Measurements from ENCODE around the gene SAMD4B. TPM values are rescaled to one million over a fixed set of nuclear protein-coding genes. Genes with fewer than 3 reads are reported as not detected.
A peak's percentile ranks its signal among the peaks of the same experiment; 100 is the strongest.
"Not testable (repeated sequence)": the region's sequence is repeated elsewhere in the genome, so short reads cannot be mapped to it uniquely, and the experiment has no call there.

SAMD4B gene
- total RNA-seq, 8 experiments from 2014 or later, result 24.1 to 124 (median 64.9) TPM

DNA sequence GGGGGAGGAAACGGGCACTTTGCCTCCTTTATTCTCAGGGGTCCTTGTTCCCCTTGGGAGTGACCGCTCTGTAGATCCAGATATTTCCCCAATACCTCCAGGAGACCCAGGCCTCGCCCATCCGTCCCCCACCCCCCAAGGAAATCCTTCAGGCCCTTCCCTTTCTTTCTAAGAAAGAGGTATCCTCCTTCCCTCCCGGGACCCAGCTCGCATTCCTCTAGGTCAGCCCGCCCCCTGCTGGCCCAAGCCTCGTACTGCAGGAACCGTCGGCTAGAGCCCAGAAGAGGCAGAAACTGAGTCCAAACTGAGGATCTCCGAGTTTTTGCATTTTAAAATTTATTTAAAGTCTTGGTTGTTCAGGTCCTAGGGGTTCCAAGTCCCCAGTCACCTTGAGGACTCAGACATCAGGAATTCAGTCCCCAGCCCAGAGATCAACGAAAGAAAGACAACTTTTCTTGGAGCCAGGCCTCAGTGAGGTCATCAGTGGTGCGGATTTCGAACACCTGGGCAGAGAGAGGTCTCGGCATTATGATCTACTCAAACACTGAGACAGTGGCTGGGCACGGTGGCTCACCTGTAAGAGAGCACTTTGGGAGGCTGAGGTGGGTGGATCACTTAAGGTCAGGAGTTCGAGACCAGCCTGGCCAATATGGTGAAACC, 14.0 kb upstream of the SAMD4B start:
- peak; percentile 70 to 85 (median 80) for ATAC-seq (replicated peaks in 6 of 8)
- Histone ChIP-seq H3K4me1 (replicated peaks in 1 of 2) (peaks cover 11 to 13% of the 10 kb centered on the region in 2 donors), H3K4me3 (no peak overlapping the region), H3K27ac (no peak overlapping the region)
- in situ Hi-C loops (cut with MboI; ENCODE audit: low pct_unique_long_range_greater_than_20kb in 2 of 9, low sequenced_read_pairs in 9 of 9, unreplicated experiment in 9 of 9), result loop anchor here in 7 of 9 experiments (10.0 to 25.0 kb wide), 5 partner anchors 113 to 366 kb away; partner anchors contain the start of gene PAK4 (in 2 of the 7)
- WGBS, 10 experiments, result 0 to 50% (median 27%) methylated on average over 2 to 10 of the region's 17 CpGs

DNA sequence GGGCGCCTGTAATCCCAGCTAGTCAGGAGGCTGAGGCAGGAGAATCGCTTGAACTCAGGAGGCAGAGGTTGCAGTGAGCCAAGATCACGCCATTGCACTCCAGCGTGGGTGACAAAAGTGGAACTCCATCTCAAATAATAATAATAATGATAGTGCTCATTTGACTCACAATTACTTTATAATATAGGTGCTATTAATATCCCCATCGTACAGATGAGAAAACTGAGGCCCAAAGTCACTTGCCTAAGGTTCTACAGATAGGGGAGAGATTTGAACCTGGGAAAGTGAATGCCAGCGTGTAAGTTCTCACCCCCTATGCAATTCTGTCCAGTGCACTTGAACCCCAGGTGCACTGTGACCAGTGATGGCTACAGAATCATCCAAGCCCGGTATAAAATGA, 12.3 kb upstream of the SAMD4B start:
- in situ Hi-C loops (cut with MboI; ENCODE audit: low pct_unique_long_range_greater_than_20kb in 2 of 9, low sequenced_read_pairs in 9 of 9, unreplicated experiment in 9 of 9), result loop anchor here in 8 of 9 experiments (10.0 to 25.0 kb wide), 5 partner anchors 115 to 368 kb away; partner anchors contain the start of gene PAK4 (in 2 of the 8)
- 45 to 100% (median 84%) methylated on average over 1 to 6 of the region's 7 CpGs; no CpG with 5 or more reads in 4 of the 10 experiments for WGBS, 10 experiments
- H3K4me1 ChIP-seq (replicated peaks in 1 of 2), result peaks cover 11 to 13% of the 10 kb centered on the region in 2 donors
- no peak for ATAC-seq (replicated peaks in 6 of 8)
- H3K27ac ChIP-seq, result no peak overlapping the region
- no peak overlapping the region for H3K4me3 ChIP-seq

DNA sequence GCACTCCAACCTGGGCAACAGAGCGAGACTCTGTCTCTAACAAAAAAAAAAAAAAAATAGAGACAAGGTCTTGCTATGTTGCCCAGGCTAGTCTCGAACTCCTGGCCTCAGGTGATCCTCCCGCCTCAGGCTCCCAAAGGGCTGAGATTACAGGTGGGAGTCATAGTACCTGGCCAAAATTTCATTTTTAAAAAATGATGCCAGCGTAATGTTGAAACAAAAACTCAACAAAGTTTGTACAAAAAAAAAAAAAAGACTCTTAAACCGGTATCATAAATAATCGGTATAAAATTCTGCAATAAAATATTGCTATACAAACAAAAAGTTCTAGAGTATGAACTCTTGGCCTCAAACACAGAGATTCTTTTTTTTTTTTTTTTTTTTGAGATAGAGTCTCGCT, 9.9 kb upstream of the SAMD4B start:
- no peak overlapping the region for H3K4me3 ChIP-seq
- H3K4me1 ChIP-seq (replicated peaks in 1 of 2), result peaks cover 7% of the 10 kb centered on the region in 2 donors
- WGBS, 10 experiments, result 53 to 96% (median 86%) methylated on average over 2 to 7 of the region's 7 CpGs
- no peak overlapping the region for H3K27ac ChIP-seq
- ATAC-seq (replicated peaks in 6 of 8), result no peak
- in situ Hi-C loops (cut with MboI; ENCODE audit: low pct_unique_long_range_greater_than_20kb in 2 of 9, low sequenced_read_pairs in 9 of 9, unreplicated experiment in 9 of 9), result loop anchor here in 5 of 9 experiments (10.0 to 25.0 kb wide), 3 partner anchors 217 to 370 kb away; no protein-coding TSS in a partner anchor

DNA sequence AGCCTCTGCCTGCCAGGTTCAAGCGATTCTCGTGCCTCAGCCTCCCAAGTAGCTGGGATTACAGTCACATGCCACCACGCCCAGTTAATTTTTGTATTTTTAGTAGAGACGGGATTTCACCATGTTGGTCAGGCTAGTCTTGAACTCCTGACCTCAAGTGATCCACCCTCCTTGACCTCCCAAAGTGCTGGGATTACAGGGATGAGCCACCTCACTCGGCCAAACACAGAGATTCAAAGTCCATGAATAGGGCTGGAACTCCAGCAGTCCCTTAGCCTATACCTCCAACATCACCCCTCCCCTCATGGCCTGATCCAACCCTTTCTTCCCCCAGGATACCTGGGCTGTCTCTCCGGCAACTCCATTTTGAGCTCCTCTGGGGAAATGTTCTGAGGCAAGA, 9.5 kb upstream of the SAMD4B start:
- not testable (repeated sequence) for H3K4me1 ChIP-seq (replicated peaks in 1 of 2); H3K4me3 ChIP-seq; H3K27ac ChIP-seq; ATAC-seq (replicated peaks in 6 of 8)
- 21 to 94% (median 66%) methylated on average over 2 to 6 of the region's 6 CpGs; no CpG with 5 or more reads in 1 of the 10 experiments for WGBS, 10 experiments
- in situ Hi-C loops (cut with MboI; ENCODE audit: low pct_unique_long_range_greater_than_20kb in 2 of 9, low sequenced_read_pairs in 9 of 9, unreplicated experiment in 9 of 9), result loop anchor here in 5 of 9 experiments (10.0 to 25.0 kb wide), 3 partner anchors 218 to 370 kb away; no protein-coding TSS in a partner anchor

DNA sequence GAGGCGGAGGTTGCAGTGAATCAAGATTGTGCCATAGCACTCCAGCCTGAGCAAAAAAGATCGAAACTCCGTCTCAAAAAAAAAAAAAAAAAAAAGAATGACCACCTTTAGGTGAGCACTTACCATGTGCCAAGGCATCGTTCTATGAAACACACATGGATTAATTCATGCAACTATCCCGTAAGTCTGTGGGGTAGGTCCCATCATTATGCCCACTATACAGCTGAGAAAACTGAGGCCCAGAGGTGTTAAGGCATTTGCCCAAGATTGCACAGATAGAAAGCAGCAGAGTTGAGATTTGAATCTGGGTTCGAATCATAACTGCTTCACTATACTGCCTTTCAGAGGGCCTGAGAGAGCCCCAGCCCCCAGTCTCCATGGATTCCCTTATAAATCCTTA, 8.7 kb upstream of the SAMD4B start:
- Histone ChIP-seq H3K4me3 (no peak overlapping the region), H3K27ac (no peak overlapping the region), H3K4me1 (replicated peaks in 1 of 2) (no peaks in the 10 kb centered on the region)
- in situ Hi-C loops (cut with MboI; ENCODE audit: low pct_unique_long_range_greater_than_20kb in 2 of 9, low sequenced_read_pairs in 9 of 9, unreplicated experiment in 9 of 9), result loop anchor here in 5 of 9 experiments (10.0 to 25.0 kb wide), 3 partner anchors 219 to 371 kb away; no protein-coding TSS in a partner anchor
- no peak for ATAC-seq (replicated peaks in 6 of 8)
- 38 to 100% (median 82%) methylated on average over 1 to 5 of the region's 6 CpGs; no CpG with 5 or more reads in 4 of the 10 experiments for WGBS, 10 experiments

DNA sequence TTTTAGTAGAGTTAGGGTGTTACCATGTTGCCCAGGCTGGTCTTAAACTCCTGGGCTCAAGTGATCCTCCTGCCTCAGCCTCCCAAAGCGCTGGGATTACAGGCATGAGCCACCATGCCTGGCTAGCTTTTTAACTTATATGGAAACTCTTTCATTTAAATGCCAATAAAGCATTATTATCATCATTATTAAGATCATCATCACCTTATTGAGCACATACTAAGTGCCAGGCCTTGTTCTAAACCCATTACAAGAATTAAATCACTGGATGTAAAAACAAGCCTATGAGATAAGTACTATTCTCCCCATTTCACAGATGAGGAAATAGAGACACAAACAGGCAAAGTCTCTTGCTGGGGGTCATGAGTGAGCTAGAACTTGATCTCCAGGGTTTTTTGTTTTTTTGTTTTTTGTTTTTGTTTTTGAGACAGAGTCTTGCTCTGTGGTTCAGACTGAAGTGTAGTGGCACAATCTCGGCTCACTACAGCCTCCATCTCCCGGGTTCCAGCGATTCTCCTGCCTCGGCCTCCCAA, 7.7 kb upstream of the SAMD4B start:
- no peak overlapping the region for H3K4me3 ChIP-seq
- in situ Hi-C loops (cut with MboI; ENCODE audit: low pct_unique_long_range_greater_than_20kb in 2 of 9, low sequenced_read_pairs in 9 of 9, unreplicated experiment in 9 of 9), result loop anchor here in 5 of 9 experiments (10.0 to 25.0 kb wide), 3 partner anchors 220 to 372 kb away; no protein-coding TSS in a partner anchor
- H3K27ac ChIP-seq, result no peak overlapping the region
- ATAC-seq (replicated peaks in 6 of 8), result no peak
- H3K4me1 ChIP-seq (replicated peaks in 1 of 2), result no peaks in the 10 kb centered on the region
- 78 to 100% (median 90%) methylated on average over 1 to 5 of the region's 5 CpGs; no CpG with 5 or more reads in 2 of the 10 experiments for WGBS, 10 experiments

DNA sequence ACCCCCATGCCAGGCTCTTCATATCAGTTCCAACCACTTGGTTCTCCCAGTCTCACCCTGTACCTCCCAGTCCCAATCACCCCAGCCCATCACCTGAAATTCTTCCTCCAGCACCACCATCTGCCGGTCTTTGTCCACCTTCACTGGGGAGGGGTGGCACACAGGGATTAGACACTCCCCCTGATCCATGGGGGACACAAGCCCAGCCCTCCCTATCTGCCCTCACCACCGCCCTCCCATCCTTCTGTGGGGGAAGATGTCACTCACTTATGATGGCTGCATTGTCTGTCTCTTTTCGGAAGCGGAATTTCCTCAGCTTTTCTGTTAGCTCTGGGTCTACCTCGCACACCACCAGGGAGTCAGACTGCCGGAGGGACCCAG, 7.1 kb upstream of the SAMD4B start:
- 0 to 100% (median 60%) methylated on average over 1 to 2 of the region's 6 CpGs; no CpG with 5 or more reads in 4 of the 10 experiments for WGBS, 10 experiments

DNA sequence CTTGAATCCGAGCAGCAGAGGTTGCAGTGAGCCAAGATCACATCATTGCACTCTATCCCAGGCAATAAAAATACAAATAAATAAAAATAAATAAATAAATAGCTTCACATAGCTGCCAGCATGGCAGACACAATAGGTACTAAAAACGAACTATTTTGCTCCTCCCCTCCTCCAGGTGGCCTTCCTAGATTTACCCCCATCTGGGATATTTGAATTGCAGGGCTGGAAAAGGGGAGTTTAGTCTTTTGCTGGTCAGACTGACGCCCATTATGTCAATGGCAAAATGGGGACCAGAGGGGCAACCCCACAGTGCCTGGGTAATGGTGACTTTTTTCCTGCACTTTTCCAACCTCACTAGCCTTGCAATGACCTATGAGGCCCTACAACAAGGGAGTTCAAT, 5.7 kb upstream of the SAMD4B start:
- in situ Hi-C loops (cut with MboI; ENCODE audit: low pct_unique_long_range_greater_than_20kb in 2 of 9, low sequenced_read_pairs in 9 of 9, unreplicated experiment in 9 of 9), result loop anchor here in 5 of 9 experiments (10.0 to 25.0 kb wide), 3 partner anchors 222 to 374 kb away; no protein-coding TSS in a partner anchor
- 0 to 36% (median 30%) methylated on average over 1 to 3 of the region's 3 CpGs; no CpG with 5 or more reads in 5 of the 10 experiments for WGBS, 10 experiments

More for the DNA sequence above, 7.1 kb upstream of the SAMD4B start:
- in situ Hi-C loops (cut with MboI; ENCODE audit: low pct_unique_long_range_greater_than_20kb in 2 of 9, low sequenced_read_pairs in 9 of 9, unreplicated experiment in 9 of 9), result loop anchor here in 5 of 9 experiments (10.0 to 25.0 kb wide), 3 partner anchors 220 to 373 kb away; no protein-coding TSS in a partner anchor
- no peak overlapping the region for H3K27ac ChIP-seq
- H3K4me3 ChIP-seq, result no peak overlapping the region
- H3K4me1 ChIP-seq (replicated peaks in 1 of 2), result no peaks in the 10 kb centered on the region
- ATAC-seq (replicated peaks in 6 of 8), result no peak

DNA sequence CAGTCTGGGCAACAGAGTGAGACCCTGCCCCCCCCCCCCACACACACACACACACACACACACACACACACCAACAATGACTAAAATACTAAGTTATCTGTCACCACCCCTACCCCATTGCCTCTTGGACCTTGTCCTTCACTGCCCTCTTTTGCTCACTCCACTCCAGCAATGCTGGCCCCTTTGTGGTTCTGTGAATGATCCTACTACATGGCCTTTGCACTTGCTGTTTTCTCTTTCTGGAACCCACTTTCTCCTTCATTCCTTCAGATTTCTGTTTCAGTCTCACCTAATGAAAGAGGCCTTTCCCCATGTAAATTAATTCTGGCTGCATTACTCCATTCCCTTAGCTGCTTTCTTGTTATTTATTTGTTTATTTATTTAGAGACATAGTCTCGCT, 2.5 kb upstream of the SAMD4B start:
- Histone ChIP-seq H3K27ac (no peak overlapping the region), H3K4me1 (replicated peaks in 1 of 2) (peaks cover 11% of the 10 kb centered on the region in 2 donors), H3K4me3 (no peak overlapping the region)
- in situ Hi-C loops (cut with MboI; ENCODE audit: low pct_unique_long_range_greater_than_20kb in 2 of 9, low sequenced_read_pairs in 9 of 9, unreplicated experiment in 9 of 9), result loop anchor here in 5 of 9 experiments (10.0 to 25.0 kb wide), 3 partner anchors 225 to 377 kb away; no protein-coding TSS in a partner anchor
- 86 to 100% (median 100%) methylated on average over 1 of the region's 1 CpG; no CpG with 5 or more reads in 2 of the 10 experiments for WGBS, 10 experiments
- no peak for ATAC-seq (replicated peaks in 6 of 8)

More for the DNA sequence above, 5.7 kb upstream of the SAMD4B start:
- Histone ChIP-seq H3K4me3 (no peak overlapping the region), H3K4me1 (replicated peaks in 1 of 2) (peaks cover 4 to 5% of the 10 kb centered on the region in 2 donors), H3K27ac (no peak overlapping the region)
- no peak for ATAC-seq (replicated peaks in 6 of 8)

DNA sequence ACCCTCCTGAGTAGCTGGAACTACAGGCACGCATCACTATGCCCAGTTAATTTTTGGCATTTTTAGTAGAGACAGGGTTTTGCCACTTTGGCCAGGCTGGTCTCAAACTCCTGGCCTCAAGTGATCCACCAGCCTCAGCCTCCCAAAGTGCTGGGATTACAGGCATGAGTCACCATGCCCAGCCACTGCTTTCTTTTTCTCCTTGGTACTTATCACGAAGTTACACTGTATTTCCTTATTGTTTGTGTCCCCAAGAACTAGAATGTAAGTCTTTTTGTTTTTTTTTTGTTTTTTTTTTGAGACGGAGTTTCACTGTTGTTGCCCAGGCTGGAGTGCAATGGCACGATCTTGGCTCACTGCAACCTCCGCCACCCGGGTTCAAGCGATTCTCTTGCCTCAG, 2.1 kb upstream of the SAMD4B start:
- peak overlapping the region in 1 of 5 donors; percentile 99 for H3K4me3 ChIP-seq
- WGBS, 10 experiments, result 60 to 95% (median 80%) methylated on average over 1 to 7 of the region's 7 CpGs; no CpG with 5 or more reads in 2 of the 10 experiments
- not testable (repeated sequence) for H3K27ac ChIP-seq; ATAC-seq (replicated peaks in 6 of 8)
- H3K4me1 ChIP-seq (replicated peaks in 1 of 2), result peaks cover 11% of the 10 kb centered on the region in 2 donors
- in situ Hi-C loops (cut with MboI; ENCODE audit: low pct_unique_long_range_greater_than_20kb in 2 of 9, low sequenced_read_pairs in 9 of 9, unreplicated experiment in 9 of 9), result loop anchor here in 4 of 9 experiments (25.0 kb wide), 2 partner anchors 228 to 378 kb away; no protein-coding TSS in a partner anchor

DNA sequence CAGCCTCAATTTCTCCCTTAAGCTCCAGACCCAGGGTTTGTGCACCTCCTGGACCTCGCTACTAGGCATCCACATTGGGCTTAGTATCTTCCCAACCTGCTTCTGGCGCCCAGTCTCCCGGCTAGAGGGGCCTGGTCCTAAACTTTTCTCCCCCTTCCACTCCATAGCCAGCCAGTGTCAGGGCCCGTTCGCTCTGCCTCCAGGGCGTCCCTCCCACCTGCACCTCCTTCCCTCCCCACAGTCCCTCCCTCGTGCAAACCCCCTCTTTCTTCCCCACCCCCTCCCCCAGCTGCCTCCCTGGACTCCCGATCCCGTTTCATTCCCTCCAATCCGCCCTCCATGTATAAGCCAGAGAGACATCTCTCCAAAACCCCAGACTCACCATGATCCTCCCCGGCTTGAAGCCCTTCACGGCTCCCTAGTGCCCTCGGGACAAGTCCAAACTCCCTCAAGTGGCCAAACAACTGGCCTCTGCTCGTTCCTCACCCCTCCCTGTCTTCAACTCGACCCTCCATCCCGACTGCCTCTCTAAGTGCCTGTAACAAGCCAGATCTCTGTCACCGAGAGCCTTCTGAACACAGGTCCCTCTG, 997 bp upstream of the SAMD4B start:
- in situ Hi-C loops (cut with MboI; ENCODE audit: low pct_unique_long_range_greater_than_20kb in 2 of 9, low sequenced_read_pairs in 9 of 9, unreplicated experiment in 9 of 9), result loop anchor here in 4 of 9 experiments (25.0 kb wide), 2 partner anchors 229 to 379 kb away; no protein-coding TSS in a partner anchor
- WGBS, 10 experiments, result 0% methylated on average over 1 to 5 of the region's 17 CpGs; no CpG with 5 or more reads in 4 of the 10 experiments

DNA sequence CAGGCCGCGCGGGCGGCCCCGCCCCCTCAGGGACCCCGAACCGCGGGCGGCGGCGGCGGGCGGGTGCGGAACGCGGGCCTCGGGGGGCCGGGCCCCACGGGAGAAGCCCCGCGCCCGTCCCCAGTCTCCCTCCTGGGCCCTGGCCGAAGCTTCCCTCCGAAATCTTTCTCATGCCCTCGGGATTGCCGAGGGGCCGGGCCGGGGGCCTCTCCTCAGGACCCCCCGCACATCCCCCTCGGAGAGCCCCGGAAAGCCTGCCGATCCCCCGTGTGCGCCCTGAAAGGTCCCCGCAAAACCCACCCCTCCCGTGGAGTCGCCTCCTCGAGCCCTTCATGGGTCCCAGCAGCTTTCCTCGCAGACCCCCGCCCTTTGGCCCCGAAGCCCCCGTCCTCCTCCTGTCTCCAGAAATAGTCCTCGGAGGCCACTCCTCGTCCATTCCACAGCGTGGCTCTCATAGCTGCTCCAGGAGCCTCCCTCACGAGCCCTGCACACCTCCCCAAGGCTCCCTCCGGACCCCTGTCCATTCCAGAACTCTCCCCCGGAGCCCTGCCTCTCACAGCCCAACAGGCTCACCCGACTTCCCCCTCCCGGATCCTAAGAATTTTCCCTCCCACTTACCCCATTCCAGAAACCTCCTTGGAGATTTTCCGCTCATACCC, 555 bp downstream of the SAMD4B start:
- peaks cover 11% of the 10 kb centered on the region in 2 donors for H3K4me1 ChIP-seq (replicated peaks in 1 of 2)
- peak overlapping the region; percentile 80 to 83 for H3K27ac ChIP-seq
- peak overlapping the region; percentile 64 to 99 (median 91) for H3K4me3 ChIP-seq
- in situ Hi-C loops (cut with MboI; ENCODE audit: low pct_unique_long_range_greater_than_20kb in 2 of 9, low sequenced_read_pairs in 9 of 9, unreplicated experiment in 9 of 9), result loop anchor here in 4 of 9 experiments (25.0 kb wide), 2 partner anchors 230 to 380 kb away; no protein-coding TSS in a partner anchor
- no peak for ATAC-seq (replicated peaks in 6 of 8)
- WGBS, 10 experiments, result 0% methylated on average over 1 of the region's 51 CpGs; no CpG with 5 or more reads in 9 of the 10 experiments

More for the DNA sequence above, 997 bp upstream of the SAMD4B start:
- peaks cover 11% of the 10 kb centered on the region in 2 donors for H3K4me1 ChIP-seq (replicated peaks in 1 of 2)
- ATAC-seq (replicated peaks in 6 of 8), result peak; percentile 3 to 25 (median 14)
- peak overlapping the region; percentile 53 to 99 (median 65) for H3K4me3 ChIP-seq
- peak overlapping the region; percentile 44 to 49 for H3K27ac ChIP-seq
